Measurements from ENCODE around the gene POPDC2. TPM values are rescaled to one million over a fixed set of nuclear protein-coding genes. Genes with fewer than 3 reads are reported as not detected.
A peak's percentile ranks its signal among the peaks of the same experiment; 100 is the strongest.

The POPDC2 gene
- total RNA-seq, 1 donor: 0.27 TPM

DNA sequence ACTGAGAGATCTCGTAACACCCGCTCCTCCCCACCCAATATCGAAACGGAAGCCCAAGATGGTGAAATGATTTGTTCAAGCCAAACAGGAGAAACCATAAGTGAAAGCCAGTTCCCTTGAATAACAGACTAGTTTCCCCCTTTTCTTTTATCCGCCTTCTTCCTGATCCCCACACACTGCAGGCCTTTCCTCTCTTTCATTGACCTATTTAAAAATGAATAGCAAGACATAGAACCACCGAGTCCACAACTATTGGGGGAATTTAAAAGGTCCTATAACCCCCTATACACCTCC lies 17.2 kb upstream of the POPDC2 start:
- peak overlapping the region; percentile 83 for H3K4me3 ChIP-seq (ENCODE audit: low read depth, low read length)
- no peak for DNase-seq (ENCODE audit: low read depth)
- TF ChIP-seq, protein P1, sequence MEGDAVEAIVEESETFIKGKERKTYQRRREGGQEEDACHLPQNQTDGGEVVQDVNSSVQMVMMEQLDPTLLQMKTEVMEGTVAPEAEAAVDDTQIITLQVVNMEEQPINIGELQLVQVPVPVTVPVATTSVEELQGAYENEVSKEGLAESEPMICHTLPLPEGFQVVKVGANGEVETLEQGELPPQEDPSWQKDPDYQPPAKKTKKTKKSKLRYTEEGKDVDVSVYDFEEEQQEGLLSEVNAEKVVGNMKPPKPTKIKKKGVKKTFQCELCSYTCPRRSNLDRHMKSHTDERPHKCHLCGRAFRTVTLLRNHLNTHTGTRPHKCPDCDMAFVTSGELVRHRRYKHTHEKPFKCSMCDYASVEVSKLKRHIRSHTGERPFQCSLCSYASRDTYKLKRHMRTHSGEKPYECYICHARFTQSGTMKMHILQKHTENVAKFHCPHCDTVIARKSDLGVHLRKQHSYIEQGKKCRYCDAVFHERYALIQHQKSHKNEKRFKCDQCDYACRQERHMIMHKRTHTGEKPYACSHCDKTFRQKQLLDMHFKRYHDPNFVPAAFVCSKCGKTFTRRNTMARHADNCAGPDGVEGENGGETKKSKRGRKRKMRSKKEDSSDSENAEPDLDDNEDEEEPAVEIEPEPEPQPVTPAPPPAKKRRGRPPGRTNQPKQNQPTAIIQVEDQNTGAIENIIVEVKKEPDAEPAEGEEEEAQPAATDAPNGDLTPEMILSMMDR (IDR thresholded peaks at IDR 0.05; ENCODE audit: insufficient read depth, low read length): no peak

- DNase-seq (ENCODE audit: low read depth): peak; percentile 97
- TF ChIP-seq, protein P1 (IDR thresholded peaks at IDR 0.05; ENCODE audit: insufficient read depth, low read length): no peak
- peak within 1 kb of the TSS; percentile 83 for H3K4me3 ChIP-seq (ENCODE audit: low read depth, low read length)
Measured at GRCh38 chr3:119676771-119677640, 16.6 kb upstream of the POPDC2 start, which contains the start of gene COX17. Gene COX17, minus strand, starts transcription at chr3:119677406. Its CDS starts 96 bp downstream, at chr3:119677310.

- no peak for DNase-seq (ENCODE audit: low read depth)
- TF ChIP-seq, protein P1 (IDR thresholded peaks at IDR 0.05; ENCODE audit: insufficient read depth, low read length): no peak
- H3K4me3 ChIP-seq (ENCODE audit: low read depth, low read length): peak overlapping the region; percentile 83
Measured at GRCh38 chr3:119676020-119676419, 15.6 kb upstream of the POPDC2 start.

DNA sequence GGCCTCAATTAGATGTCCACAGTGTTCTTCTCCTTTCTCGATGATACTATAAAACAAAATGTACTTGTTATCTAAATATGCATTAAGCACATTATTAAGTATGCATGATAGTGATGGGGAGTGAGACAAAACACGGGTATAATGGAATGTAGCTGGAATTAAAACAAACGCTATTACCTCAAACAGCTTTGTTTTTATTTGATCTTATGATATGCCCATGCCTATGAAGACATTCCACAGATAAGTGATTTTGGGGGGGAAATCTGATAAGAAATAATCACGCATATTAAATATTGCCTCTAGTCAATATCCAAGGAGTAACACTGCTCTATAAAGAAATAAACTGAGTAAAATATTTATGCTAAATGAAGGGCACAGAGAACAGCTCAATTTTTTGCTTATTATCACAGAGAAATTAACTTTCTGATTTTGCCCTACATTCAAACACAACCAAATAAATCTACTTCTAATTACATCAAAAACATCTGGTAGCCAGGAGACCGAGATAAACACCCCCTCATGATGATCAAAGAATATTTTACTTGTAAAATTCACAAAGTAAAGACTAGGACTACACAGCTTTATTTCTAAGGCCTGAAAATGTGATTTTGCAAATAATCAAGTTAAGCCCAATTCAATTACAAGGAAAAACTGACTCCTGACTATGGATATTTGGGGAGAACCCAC lies 14.9 kb upstream of the POPDC2 start:
- TF ChIP-seq, protein P1 (IDR thresholded peaks at IDR 0.05; ENCODE audit: insufficient read depth, low read length): no peak
- no peak overlapping the region for H3K4me3 ChIP-seq (ENCODE audit: low read depth, low read length)
- DNase-seq (ENCODE audit: low read depth): no peak

DNA sequence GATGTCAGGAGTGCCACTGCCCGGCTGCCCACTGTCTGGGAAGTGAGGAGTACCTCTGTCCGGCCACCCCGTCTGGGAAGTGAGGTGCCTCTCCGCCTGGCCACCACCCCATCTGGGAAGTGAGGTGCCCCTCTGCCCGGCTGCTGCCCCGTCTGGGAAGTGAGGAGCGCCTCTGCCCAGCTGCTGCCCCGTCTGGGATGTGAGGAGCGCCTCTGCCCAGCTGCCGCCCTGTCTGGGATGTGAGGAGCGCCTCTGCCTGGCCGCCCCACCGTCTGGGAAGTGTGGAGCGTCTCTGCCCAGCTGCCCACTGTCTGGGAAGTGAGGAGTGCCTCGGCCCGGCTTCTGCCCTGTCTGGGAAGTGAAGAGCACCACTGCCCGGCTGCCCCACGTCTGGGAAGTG lies 13.5 kb upstream of the POPDC2 start:
- no peak overlapping the region for H3K4me3 ChIP-seq (ENCODE audit: low read depth, low read length)
- no peak for DNase-seq (ENCODE audit: low read depth)
- TF ChIP-seq, protein P1 (IDR thresholded peaks at IDR 0.05; ENCODE audit: insufficient read depth, low read length): no peak

GRCh38 chr3:119672776-119673175 lies 12.4 kb upstream of the POPDC2 start:
- TF ChIP-seq, protein P1 (IDR thresholded peaks at IDR 0.05; ENCODE audit: insufficient read depth, low read length): no peak
- no peak overlapping the region for H3K4me3 ChIP-seq (ENCODE audit: low read depth, low read length)
- DNase-seq (ENCODE audit: low read depth): peak; percentile 7
